Activated T-helper 1 cell treated with Interleukin-2 at 50 U/mL for 16 hours (primary cell): ENCODE results near the gene FCHSD2.

Experiments used
- DNase-seq: peaks from one replicate; pipeline ENCODE4 v3.0.0-alpha.2; 2020; ENCODE audit warnings: low read depth

The FCHSD2 gene

DNA sequence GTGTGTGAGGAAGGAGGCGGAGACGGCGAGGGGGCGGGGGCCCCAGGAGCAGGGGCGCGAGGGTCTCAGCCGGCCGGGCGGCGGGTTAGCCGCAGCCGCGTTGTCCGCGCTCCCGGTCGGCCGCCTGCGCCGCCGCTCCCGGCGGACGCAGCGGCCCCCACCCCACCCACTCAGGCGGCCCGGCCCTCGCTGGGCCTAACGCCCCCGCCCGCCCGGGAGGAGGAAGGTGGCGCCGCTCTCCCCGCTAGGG is at the start of gene FCHSD2:
TSS of gene FCHSD2 (minus strand) at position 191 of the 250 bp plus-strand sequence. CDS start 441 bp downstream, outside the sequence.
- no peak for DNase-seq

DNA sequence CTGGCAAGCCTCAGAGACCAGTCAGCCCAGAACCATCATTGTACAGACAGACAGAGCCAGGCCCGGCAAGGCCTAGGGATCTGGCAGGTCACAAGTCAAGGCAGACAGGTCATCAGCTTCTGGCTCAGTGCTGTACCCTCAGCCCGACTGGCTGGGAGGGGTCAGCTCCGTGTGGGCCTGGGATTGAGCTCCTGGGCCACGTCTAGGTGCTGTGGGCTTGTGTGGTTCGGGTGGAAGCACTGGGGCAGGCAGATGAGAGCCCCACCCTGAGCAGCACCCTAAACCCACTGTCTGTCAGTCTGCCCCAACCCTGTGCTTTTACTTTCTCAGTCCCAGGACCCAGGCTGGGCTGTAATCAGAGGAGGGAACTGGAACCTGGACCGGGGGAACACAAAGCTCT is 49.0 kb upstream of the FCHSD2 start:
- DNase-seq: no peak

DNA sequence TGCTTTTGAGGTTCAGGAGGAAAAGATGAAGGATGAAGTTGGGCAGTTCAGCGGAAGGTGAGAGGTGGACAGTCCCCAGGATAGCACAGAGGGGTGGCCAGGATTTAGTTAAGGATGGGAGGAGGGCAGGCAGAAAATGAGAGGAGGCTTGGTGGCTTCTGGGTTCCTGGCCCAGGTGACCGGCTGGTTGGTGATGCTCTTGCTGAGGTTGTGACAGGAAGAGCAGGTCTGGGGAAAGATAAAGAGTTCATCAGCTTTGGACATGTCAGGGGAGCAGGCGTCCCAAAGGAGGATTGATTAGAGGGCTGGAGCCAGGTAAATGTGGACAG is 48.4 kb upstream of the FCHSD2 start:
- DNase-seq: no peak

DNA sequence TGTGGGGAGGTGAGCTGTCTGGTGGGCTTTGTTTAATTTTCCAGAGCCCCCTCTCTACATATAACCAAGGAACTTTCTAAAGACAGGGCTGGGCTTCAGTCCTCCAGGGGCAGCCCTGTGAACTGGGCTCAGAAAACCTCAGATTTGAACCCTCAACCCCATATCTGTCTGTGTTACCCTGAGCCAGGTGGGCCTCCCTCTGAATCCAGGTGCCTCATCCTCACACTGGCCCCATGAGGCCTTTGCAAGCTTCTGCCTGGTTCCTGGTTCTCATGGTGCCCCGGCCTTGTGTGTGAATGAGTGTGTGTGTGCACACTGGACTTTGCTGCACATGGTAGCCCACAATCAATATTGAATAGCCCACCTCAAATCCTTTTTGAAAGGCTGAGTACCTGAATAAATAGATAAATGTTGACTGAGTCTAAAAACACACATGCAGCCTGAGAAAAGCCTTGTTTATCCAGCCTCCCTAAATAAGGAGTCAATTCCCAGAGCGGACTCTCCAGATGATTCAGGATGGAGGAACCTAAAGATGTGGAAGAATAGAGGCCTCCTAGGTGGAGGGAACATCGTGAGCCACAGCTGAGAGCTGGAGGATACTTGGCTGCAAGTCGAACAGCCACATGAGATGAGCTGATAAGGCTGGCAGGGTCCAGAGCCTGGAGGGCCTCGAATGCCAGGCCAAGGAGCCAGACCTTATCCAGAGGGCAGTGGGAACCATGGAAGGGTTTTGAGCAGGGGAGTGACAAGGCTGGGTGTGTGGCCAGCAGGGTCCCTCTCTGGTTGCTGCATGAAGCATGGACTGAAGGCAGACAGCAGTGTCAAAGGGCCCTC is 47.8 kb upstream of the FCHSD2 start:
- DNase-seq: no peak

- DNase-seq: no peak
Observed at GRCh38 chr11:73189315-73189714, 47.2 kb upstream of the FCHSD2 start.

GRCh38 chr11:73188301-73188700 is 46.2 kb upstream of the FCHSD2 start:
- no peak for DNase-seq

- no peak for DNase-seq
Observed at GRCh38 chr11:73187854-73188253, 45.7 kb upstream of the FCHSD2 start.

DNA sequence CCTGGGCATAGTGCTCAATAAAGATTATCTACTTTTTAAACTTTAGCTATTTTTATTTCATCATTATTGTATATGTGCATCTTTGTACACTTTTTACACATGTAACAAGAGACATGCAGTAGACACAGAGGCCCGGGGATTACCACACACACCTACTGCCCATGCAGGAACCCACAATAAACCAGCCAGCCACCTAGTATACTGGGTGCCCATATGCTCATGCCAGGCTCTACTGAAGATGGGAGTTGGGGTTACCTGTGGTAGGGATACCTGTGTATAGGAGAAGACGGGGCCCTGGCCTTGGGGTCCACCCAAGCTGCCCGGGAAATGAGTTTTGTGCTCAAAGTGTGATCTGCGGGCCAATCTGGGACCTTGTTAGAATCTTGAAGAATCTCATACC is 44.8 kb upstream of the FCHSD2 start:
- no peak for DNase-seq

DNA sequence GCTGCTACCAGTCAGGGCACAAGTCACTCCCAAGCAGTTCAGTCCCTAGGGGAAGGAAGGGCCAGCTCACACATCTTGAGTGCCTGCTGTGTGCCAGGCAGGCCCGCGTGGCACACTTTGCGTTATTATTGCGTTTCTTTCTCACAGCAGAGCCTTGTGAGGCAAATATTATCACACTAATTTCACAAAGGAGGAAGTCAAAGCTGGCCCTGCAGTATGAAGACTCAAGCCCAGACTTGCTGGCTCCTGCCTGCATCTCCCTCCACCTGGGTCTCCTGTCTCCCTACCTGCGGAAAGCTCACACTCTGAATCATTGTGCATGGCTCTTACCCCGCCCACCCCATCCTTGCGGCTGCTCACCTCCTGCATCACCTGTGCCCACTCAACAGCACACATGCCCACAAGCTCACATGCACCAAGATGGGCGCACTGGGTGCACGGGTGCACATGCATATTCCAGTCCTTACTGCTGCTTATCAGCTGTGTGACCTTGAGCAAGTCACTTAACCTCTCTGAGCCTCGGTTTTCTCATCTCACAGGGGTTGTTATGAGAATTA is 44.3 kb upstream of the FCHSD2 start:
- DNase-seq: no peak

GRCh38 chr11:73185680-73186293 is 43.7 kb upstream of the FCHSD2 start:
- DNase-seq: no peak

- peak; percentile 13 for DNase-seq
Observed at GRCh38 chr11:73184953-73185671, 43.0 kb upstream of the FCHSD2 start.

- DNase-seq: no peak
Observed at GRCh38 chr11:73182824-73183321, 40.8 kb upstream of the FCHSD2 start.

DNA sequence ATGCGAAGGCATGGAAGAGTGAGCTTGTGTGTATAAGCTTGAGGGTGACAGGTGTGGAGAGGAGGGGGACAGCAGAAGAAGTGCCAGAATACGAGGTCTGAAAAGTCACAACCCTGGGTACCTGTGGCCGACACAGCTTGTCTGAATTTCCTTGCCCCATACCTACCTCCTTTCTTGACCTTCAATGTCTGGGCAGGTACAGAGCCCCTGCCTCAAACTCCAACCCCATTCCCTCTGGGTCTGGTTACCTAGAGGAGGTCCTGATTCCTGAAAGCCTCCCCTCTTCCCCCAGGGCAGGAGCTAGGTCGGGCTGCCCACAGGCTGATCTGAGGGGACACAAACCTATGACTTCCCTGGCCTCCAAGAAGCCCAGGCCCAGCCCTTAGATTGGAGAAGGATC is 36.6 kb upstream of the FCHSD2 start:
- no peak for DNase-seq

DNA sequence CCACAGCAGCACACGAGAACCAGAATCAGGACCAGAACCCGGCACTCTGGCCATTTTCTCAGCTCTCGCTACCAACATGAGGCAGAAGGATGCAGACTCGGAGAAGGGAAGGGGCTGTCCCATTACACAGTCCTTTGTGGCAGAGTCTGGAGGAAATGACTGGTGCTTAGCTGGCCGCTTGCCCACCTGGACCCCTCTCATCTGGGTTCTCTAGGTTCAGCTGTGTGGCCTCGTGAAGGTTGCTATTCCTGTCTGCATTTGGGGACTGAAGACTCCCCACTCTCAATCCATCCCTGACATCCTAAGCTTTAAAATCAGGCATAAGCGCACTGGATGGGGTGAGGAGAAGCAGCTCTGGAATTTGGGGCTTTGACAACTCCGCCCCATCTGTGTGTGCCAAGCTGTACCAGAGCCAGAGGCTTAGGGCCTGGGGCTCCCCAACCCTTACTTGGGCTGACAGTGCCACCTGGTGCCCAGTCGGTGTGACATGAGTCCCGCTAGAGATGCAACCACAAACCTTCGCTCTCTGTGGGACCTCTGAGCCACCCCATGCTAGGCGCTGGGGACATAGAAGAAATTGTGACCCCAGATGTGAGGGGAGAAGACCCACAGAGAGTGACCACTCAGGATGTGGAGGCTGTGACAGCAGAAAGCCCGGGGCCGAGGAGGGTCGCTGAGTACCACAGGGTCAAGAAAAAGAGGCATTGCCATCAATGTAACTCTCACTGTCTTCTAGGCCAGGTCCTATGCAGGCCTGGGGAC is 35.8 kb upstream of the FCHSD2 start:
- DNase-seq: peak; percentile 60

- DNase-seq: no peak
Observed at GRCh38 chr11:73177380-73177777, 35.3 kb upstream of the FCHSD2 start.

DNA sequence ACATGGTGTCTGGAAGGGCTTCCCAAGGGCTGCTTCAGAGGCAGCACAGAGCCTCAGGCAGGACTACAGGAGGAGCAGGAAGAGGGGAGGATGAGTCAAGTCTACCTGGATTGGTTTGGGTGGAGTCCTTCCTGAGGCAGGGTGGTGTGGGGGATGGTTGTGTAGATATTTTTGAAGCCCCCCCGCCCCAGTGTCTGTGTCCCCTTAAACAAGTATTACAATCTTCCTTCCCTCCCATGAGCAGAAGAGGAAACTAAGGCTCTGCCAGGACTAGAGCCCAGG is 34.7 kb upstream of the FCHSD2 start:
- no peak for DNase-seq

GRCh38 chr11:73176145-73176873 is 34.2 kb upstream of the FCHSD2 start:
- no peak for DNase-seq

DNA sequence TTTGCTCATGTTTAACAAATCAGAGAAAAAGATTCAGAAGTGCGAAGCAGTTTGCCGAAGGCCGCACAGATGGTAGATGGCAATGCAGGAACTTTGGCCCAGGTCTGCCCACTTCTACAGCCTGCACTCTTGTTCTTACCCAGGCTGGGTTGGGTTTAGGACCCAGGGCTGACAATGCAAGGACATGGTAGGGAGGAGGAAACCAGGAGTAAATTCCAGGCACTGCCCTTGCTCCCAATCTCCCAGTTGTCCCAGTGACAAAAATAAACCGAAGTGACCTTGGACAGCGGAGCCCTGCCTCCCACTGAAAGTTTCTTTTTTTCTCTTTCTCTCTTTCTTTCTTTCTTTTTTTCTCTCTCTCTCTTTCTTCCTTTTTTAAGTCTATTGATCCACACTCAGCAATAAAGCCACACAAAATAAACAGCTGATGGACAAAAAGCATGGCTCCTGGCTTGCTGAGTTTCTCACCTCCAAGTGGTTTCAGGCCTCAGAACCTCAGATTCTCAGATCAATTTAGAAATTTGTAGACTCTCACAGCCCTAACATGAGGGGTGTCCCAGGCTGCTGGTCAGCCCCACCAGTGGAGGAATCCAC is 33.5 kb upstream of the FCHSD2 start:
- DNase-seq: no peak

- DNase-seq: no peak
Observed at GRCh38 chr11:73174495-73174791, 32.3 kb upstream of the FCHSD2 start.

DNA sequence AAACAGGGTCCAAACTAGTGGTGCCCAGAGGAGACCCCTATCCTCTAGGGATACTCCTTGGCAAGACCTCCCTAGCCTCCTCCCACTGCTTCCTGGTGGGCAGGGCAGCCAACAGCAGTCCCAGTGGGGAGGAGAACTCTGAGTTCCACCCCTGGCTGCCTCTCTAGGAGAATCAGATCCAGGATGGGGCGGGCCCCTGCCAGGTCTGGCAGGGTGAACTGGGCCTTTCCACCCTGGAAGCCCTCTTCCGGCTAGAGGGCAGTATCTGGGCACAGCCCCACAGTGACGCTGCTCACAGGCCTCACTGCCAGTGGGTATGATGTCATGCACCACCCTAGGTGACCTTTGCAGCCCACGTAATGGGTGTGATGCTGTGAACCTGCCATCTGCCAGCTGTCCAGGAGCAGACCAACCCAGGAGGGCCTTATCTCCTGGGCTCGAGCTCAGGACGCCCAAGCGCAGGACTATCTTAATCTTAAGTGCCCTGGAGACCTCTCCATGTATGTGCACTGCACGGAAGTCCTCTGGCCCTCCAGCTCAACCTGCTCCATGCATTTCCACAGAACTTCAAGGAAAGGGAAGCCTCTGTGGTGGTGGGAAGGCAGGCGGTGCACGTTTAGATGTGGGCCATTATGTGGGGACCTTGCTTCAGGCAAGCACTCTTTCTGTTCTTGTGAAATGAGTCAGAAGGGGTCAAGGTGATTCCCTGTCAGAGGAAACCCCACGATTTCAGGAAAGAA is 31.8 kb upstream of the FCHSD2 start:
- no peak for DNase-seq
